Hepatic stellate cell (primary cell): Measurements from ENCODE around the gene SETD6.
"Not testable (repeated sequence)": the region's sequence is repeated elsewhere in the genome, so short reads cannot be mapped to it uniquely, and the experiment has no call there.

Source experiments
- DNase-seq: peaks from one replicate; pipeline ENCODE4 v3.0.0; 2011; ENCODE audit warnings: low spot score

The SETD6 gene

DNA sequence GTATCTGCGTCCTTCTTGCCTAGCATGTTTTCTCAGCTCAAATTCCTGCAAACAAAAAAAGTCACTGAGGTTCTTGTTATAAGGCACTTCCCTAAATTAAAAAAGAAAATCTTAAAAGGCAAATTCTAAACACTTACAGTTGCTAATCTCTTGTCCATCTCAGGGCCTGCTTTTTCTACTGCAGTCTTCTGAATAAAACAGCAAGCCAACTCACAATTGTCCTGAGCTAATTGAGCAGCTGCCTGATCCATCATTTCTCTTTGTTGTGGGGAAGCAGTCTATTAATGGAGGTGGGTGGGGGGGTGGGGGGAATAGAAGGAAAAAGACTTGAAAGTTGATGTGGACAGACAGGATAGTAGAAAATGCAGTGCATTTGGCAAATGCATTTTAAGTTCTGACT is 27.0 kb downstream of the SETD6 start:
- no peak for DNase-seq

DNA sequence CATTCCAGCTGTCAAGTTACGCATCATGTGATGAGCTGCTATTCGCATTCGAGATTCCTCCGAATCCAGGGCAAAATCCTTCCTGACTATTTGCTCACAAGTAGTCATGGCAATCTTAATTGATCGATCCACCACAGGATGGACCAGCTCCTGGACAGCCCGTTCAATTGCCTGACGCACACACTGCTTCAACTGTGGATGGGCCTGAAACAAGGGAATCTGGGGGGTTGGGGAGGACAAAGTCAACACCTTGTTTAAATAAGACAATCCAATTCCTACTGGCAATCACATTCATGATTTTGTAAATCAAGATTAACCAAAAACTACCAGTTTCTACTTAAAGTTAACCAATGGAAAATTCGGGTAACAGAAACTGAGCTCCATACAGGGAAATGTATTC is 28.4 kb downstream of the SETD6 start:
- no peak for DNase-seq

DNA sequence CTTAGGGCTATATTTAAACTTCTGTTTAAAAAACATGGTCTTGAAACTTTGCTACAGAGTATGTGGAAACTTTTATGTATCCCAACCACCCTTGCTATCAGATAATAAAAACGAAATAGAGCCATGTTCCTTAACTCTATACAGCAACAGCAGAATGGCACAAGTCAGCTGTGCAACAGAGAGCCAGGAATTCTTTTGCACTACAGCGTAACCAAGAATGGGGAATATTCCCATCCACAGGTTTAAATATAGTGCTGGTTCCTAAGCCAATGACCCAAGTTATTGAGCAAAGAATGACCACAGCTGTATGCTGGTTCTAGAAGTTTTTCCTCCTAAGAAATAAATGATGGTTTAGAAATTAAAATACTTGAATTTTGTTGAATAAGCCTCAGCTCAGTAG is 33.1 kb downstream of the SETD6 start:
- DNase-seq: no peak

DNA sequence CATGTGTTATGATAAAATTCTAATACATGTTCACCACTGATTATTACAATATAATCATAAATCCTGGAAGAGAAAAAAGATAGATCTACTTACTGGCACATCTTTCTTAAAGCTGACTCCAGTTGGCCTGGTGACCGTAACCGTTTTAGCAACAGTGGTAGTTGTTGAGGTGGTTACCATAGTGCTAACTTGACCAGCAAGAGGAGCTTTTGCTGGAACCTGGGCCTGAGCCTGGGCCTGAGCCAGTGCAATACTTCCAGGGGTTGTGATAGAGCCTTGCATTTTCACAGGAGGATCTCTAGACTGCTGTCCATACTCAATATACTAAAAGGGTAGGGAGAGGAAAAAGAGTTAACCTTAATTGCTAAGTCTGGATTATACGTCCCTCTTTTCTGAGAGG is 36.2 kb downstream of the SETD6 start:
- DNase-seq: no peak

DNA sequence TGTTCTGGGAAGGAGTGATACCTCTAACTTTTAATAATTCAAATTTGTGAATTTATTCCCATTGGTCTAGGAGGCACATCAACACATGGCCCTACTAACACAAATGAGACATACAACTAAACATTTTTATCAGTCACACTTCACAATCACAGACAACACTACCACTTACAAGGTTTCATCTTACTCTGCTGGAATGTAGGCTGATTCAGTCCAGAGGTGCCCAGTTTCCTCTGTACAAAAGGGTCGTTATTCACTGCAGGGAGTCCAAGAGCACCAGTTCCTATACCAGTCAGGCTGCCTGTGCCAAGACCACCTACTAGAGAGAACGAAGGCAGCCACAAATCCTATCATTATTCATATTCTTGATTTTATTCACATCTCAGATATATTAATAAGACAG is 41.4 kb downstream of the SETD6 start:
- no peak for DNase-seq

DNA sequence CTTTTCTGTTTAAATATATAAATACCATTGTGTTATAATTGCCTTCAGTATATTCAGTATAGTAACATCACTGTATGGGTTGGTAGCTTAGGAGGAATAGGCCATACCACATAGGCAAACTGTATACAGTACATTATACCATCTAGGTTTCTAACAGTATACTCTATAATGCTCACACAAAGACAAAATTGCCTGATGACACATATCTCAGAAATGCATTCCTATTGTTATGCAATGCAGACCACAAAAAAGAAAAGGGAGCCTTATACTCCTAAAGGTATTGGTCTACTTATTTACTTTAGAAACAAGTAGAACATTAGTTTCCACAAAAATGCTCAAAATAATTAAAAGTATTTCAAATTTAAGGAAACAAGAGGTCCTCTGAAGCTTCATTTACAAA is 47.9 kb downstream of the SETD6 start:
- no peak for DNase-seq

DNA sequence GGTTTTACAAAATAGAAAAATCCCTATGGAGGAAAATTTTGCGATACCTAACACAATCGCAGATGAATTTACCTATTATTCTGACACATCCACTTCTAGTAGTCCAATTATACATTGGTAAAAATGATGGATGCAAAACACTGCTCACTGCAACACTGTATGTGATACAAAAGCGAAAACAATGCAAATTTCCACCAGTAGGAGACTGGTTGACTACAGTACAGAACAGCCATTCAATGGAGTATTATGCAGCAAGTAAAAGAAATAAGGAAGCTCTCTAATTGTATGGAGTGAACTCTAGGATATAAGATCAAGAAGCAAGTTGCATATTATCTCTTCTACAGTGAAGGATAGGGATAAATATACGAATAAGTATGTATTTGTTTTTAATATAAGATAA is 48.5 kb downstream of the SETD6 start:
- no peak for DNase-seq

DNA sequence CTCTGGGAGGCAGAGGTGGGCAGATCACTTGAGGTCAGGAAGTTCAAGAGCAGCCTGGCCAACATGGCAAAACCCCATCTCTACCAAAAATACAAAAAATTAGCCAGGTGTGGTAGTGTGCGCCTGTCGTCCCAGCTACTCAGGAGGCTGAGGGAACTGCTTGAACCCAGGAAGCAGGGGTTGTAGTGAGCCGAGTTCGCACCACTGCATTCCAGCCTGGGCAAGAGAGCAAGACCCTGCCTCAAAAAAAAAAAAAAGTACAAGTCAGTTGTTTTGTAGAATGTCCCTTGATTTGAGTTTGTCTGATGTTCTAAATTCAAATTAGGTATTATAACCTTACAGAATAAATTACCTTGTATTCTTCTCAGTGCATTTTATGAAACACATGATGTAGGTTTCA is 50.4 kb downstream of the SETD6 start:
- DNase-seq: not testable (repeated sequence)
